Vagina (tissue), 2 donors: Measurements from ENCODE around the gene PURA. TPM values are rescaled to one million over a fixed set of nuclear protein-coding genes. Genes with fewer than 3 reads are reported as not detected.

Source experiments
- DNase-seq, 2 donors: peaks; one replicate each; pipeline ENCODE4 v3.0.0-alpha.2; 2017; ENCODE audit errors: extremely low spot score in 2 of 2
- H3K27ac ChIP-seq: fragments of 200-600 bp; sonication (generic); one replicate; pipeline ENCODE4 v1.5.1; 2019
- H3K27me3 ChIP-seq: fragments of 200-600 bp; sonication (generic); one replicate; pipeline ENCODE4 v1.5.1; 2019
- H3K36me3 ChIP-seq, 2 donors: fragments of 200-600 bp; sonication (generic); one replicate each; pipeline ENCODE4 v1.5.1; 2017 to 2019
- H3K4me1 ChIP-seq: fragments of 200-600 bp; sonication (generic); one replicate; pipeline ENCODE4 v1.5.1; 2019
- H3K4me3 ChIP-seq, 2 donors: fragments of 200-600 bp; sonication (generic); 1 replicate in 1 of 2; 2 replicates in 1 of 2; pipeline ENCODE4 v1.5.1; 2016 to 2019
- H3K9me3 ChIP-seq: fragments of 200-600 bp; sonication (generic); one replicate; pipeline ENCODE4 v1.5.1; 2019
- CTCF ChIP-seq, 3 experiments: fragments of 450-650 bp in 2 of 3; fragments of 200-600 bp in 1 of 3; sonication (generic) in 1 of 3; IDR thresholded peaks; one replicate each; pipeline ENCODE4 v1.5.1; 2017 to 2019; ENCODE audit warnings: antibody characterized with exemption in 3 of 3, mild to moderate bottlenecking in 2 of 3, moderate library complexity in 2 of 3
- POLR2A ChIP-seq, 2 donors: fragments of 450-650 bp; IDR thresholded peaks; one replicate each; pipeline ENCODE4 v1.6.1; 2017; ENCODE audit warnings: antibody characterized with exemption in 2 of 2, mild to moderate bottlenecking in 2 of 2, moderate library complexity in 2 of 2
- POLR2AphosphoS5 ChIP-seq, 2 donors: sonication (generic); formaldehyde crosslinking; IDR thresholded peaks; one replicate each; pipeline ENCODE4 v1.9.0; 2017; ENCODE audit warnings: antibody characterized with exemption in 2 of 2, mild to moderate bottlenecking in 2 of 2, low read depth in 1 of 2; ENCODE audit not compliant: insufficient read depth in 1 of 2
- intact Hi-C: fragments of 100-400 bp; cut with DNase I; formaldehyde crosslinking; loops from one replicate; pipeline ENCODE4 v1.15.1; 2023
- total RNA-seq: library from RNA; depleted of rRNA; stranded (reverse); fragments of >200 nt; gene quantifications from one replicate; pipeline ENCODE4 v1.2.3, GENCODE V29; 2016

The PURA gene
- total RNA-seq, 1 donor from 2014 or later, result 29.7 TPM

DNA sequence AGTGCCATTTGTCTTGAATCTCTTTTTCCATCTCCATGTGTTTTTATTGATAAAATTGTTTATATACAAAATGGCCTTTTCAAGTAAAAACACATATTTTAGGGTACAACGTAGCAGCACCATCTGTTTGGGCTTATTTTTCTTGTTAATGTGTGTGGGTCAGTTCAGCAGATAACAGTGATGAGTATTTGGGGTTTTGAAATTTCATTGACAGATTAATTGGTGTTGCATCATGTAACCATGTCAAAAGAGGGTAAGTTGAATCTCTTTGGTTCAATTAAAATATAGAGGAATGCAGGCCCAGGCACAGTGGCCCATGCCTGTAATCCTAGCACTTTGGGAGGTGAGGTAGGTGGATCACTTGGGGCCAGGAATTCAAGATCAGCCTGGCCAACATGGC lies 20.0 kb upstream of the PURA start:
- H3K9me3 ChIP-seq, result peaks cover 7% of the 10 kb centered on the region
- H3K27me3 ChIP-seq, result no peaks in the 10 kb centered on the region
- no peaks in the 10 kb centered on the region for H3K4me1 ChIP-seq
- H3K36me3 ChIP-seq, result no peaks in the 10 kb centered on the region
- DNase-seq, result no peak
- TF ChIP-seq POLR2AphosphoS5 (IDR thresholded peaks at IDR 0.05; ENCODE audit: insufficient read depth in 1 of 2, low read depth in 1 of 2), result no peak
- TF ChIP-seq CTCF (IDR thresholded peaks at IDR 0.05), result no peak
- no peak overlapping the region for H3K27ac ChIP-seq
- no peak overlapping the region for H3K4me3 ChIP-seq
- intact Hi-C loops, result no loop called here

- Histone ChIP-seq H3K9me3 (peaks cover 7% of the 10 kb centered on the region), H3K36me3 (no peaks in the 10 kb centered on the region), H3K27me3 (no peaks in the 10 kb centered on the region), H3K4me3 (no peak overlapping the region), H3K27ac (no peak overlapping the region), H3K4me1 (no peaks in the 10 kb centered on the region)
- intact Hi-C loops, result no loop called here
- no peak for DNase-seq
- TF ChIP-seq POLR2A (IDR thresholded peaks at IDR 0.05), result no peak
- TF ChIP-seq POLR2AphosphoS5 (IDR thresholded peaks at IDR 0.05; ENCODE audit: insufficient read depth in 1 of 2, low read depth in 1 of 2), result no peak
- TF ChIP-seq CTCF (IDR thresholded peaks at IDR 0.05), result no peak
Measured at GRCh38 chr5:140094889-140095288, 19.0 kb upstream of the PURA start.

DNA sequence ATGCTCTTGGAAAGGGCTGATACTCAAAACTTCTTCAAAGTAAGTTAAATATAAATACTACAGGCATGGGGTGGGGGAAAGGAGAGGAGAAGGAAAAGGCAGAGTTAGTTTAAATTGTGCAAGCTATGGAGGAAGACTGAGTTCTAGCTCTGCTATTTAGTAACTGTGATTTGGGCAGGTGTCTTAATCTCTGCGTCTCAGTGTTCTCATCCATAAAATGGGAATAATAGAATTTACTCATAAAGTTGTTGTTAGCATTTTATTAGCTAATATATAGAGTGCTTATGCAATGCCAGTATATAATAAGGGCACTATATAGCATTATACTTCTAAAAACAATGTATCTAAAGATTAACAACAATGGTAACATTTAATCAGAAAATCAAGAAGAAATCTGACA lies 12.7 kb upstream of the PURA start:
- DNase-seq, result no peak
- Histone ChIP-seq H3K27ac (no peak overlapping the region), H3K36me3 (no peaks in the 10 kb centered on the region), H3K4me1 (peaks cover 2% of the 10 kb centered on the region), H3K27me3 (no peaks in the 10 kb centered on the region), H3K4me3 (no peak overlapping the region), H3K9me3 (no peaks in the 10 kb centered on the region)
- TF ChIP-seq POLR2AphosphoS5 (IDR thresholded peaks at IDR 0.05; ENCODE audit: insufficient read depth in 1 of 2, low read depth in 1 of 2) (no peak), CTCF (IDR thresholded peaks at IDR 0.05) (no peak), POLR2A (IDR thresholded peaks at IDR 0.05) (no peak)
- intact Hi-C loops, result no loop called here

GRCh38 chr5:140103154-140103553 lies 10.8 kb upstream of the PURA start:
- Histone ChIP-seq H3K27ac (no peak overlapping the region), H3K27me3 (no peaks in the 10 kb centered on the region), H3K4me3 (no peak overlapping the region), H3K4me1 (peaks cover 13% of the 10 kb centered on the region), H3K36me3 (no peaks in the 10 kb centered on the region), H3K9me3 (no peaks in the 10 kb centered on the region)
- no peak for TF ChIP-seq POLR2AphosphoS5 (IDR thresholded peaks at IDR 0.05; ENCODE audit: insufficient read depth in 1 of 2, low read depth in 1 of 2)
- no peak for TF ChIP-seq POLR2A (IDR thresholded peaks at IDR 0.05)
- TF ChIP-seq CTCF (IDR thresholded peaks at IDR 0.05), result no peak
- intact Hi-C loops, result no loop called here
- DNase-seq, result no peak

- Histone ChIP-seq H3K4me1 (peaks cover 21% of the 10 kb centered on the region), H3K9me3 (no peaks in the 10 kb centered on the region), H3K4me3 (no peak overlapping the region), H3K27me3 (no peaks in the 10 kb centered on the region), H3K36me3 (no peaks in the 10 kb centered on the region), H3K27ac (no peak overlapping the region)
- no peak for TF ChIP-seq CTCF (IDR thresholded peaks at IDR 0.05)
- TF ChIP-seq POLR2A (IDR thresholded peaks at IDR 0.05), result no peak
- TF ChIP-seq POLR2AphosphoS5 (IDR thresholded peaks at IDR 0.05; ENCODE audit: insufficient read depth in 1 of 2, low read depth in 1 of 2), result no peak
- no peak for DNase-seq
- intact Hi-C loops, result no loop called here
Measured at GRCh38 chr5:140104100-140104499, 9.8 kb upstream of the PURA start.
